ENCODE results near the gene CFB. TPM values are rescaled to one million over a fixed set of nuclear protein-coding genes. Genes with fewer than 3 reads are reported as not detected.

CFB gene
- total and polyA plus RNA-seq, 2 of the 13 experiments (the other 11 are each of a cell fraction or from before 2014, with no cell fraction given): 171 to 513 TPM

- TF ChIP-seq NFAT5 (CRISPR knock-in tag; IDR thresholded peaks at IDR 0.05) (no peak), GTF3A (CRISPR knock-in tag; conservative IDR thresholded peaks at IDR 0.05) (no peak), ZNF550 (CRISPR knock-in tag; IDR thresholded peaks at IDR 0.05; ENCODE audit: borderline replicate concordance) (no peak), RAD21 (CRISPR knock-in tag; IDR thresholded peaks at IDR 0.05) (peak; percentile 97), FOXO4 (CRISPR knock-in tag; conservative IDR thresholded peaks at IDR 0.05) (no peak), KLF11 (CRISPR knock-in tag; IDR thresholded peaks at IDR 0.05) (no peak), FOXP4 (CRISPR knock-in tag; IDR thresholded peaks at IDR 0.05) (no peak), SRSF9 (IDR thresholded peaks at IDR 0.05; ENCODE audit: borderline replicate concordance, insufficient read depth, low read depth, low read length, poor library complexity, severe bottlenecking) (no peak), SNAPC2 (CRISPR knock-in tag; IDR thresholded peaks at IDR 0.05) (no peak), IKZF5 (CRISPR knock-in tag; IDR thresholded peaks at IDR 0.05) (peak; percentile 52; the same call in 1 of the 2 replicates), PCBP1 (IDR thresholded peaks at IDR 0.05; ENCODE audit: borderline replicate concordance, low read depth, low read length) (no peak), ZNF790 (CRISPR knock-in tag; IDR thresholded peaks at IDR 0.05; ENCODE audit: borderline replicate concordance) (no peak), LCORL (IDR thresholded peaks at IDR 0.05) (no peak), LCORL (CRISPR knock-in tag; IDR thresholded peaks at IDR 0.05) (no peak), WIZ (CRISPR knock-in tag; IDR thresholded peaks at IDR 0.05) (no peak), ZFP1 (CRISPR knock-in tag; IDR thresholded peaks at IDR 0.05) (no peak), THAP11 (CRISPR knock-in tag; IDR thresholded peaks at IDR 0.05) (peak; percentile 44; the same call in 1 of the 2 replicates), ZEB1 (IDR thresholded peaks at IDR 0.05; ENCODE audit: insufficient replicate concordance, low read depth) (no peak), NONO (IDR thresholded peaks at IDR 0.05) (no peak), NONO (CRISPR knock-in tag; conservative IDR thresholded peaks at IDR 0.05) (no peak)
Observed at GRCh38 chr6:31952140-31952805, 6.4 kb downstream of the CFB start (continued).
